Fibroblast of lung (primary cell): Measurements from ENCODE around the gene PALM. TPM values are rescaled to one million over a fixed set of nuclear protein-coding genes. Genes with fewer than 3 reads are reported as not detected.

Source experiments
- DNase-seq, 2 donors: peaks; one replicate each; pipeline versions ENCODE4 v3.0.0 to v3.0.0-alpha.2; 2010; ENCODE audit warnings: low read depth in 2 of 2
- H2AFZ ChIP-seq: 2 replicates; pipeline ENCODE4 v1.5.1; 2012; ENCODE audit warnings: low read length, control low read depth, inconsistent platforms
- H3K27ac ChIP-seq: 2 replicates; pipeline ENCODE4 v1.5.1; 2011; ENCODE audit warnings: low read length, control low read depth; ENCODE audit not compliant: insufficient read depth
- H3K27me3 ChIP-seq: 2 replicates; pipeline ENCODE4 v1.5.1; 2011; ENCODE audit warnings: mild to moderate bottlenecking, low read length; ENCODE audit not compliant: control insufficient read depth, insufficient read depth
- H3K36me3 ChIP-seq: 2 replicates; pipeline ENCODE4 v1.5.1; 2011; ENCODE audit warnings: low read length; ENCODE audit not compliant: control insufficient read depth, insufficient read depth
- H3K4me1 ChIP-seq: 2 replicates; pipeline ENCODE4 v1.5.1; 2011; ENCODE audit warnings: low read length; ENCODE audit not compliant: control insufficient read depth, insufficient read depth; ENCODE audit errors: extremely low read depth
- H3K4me2 ChIP-seq: 2 replicates; pipeline ENCODE4 v1.5.1; 2011; ENCODE audit warnings: low read length, control low read depth; ENCODE audit not compliant: insufficient read depth; ENCODE audit errors: extremely low read depth
- H3K4me3 ChIP-seq, 4 experiments: fragments of 200-600 bp in 1 of 4; sonication (generic) in 1 of 4; replicated peaks in 1 of 4; 2 replicates each; pipeline ENCODE4 v1.5.1; 2011 to 2016; ENCODE audit warnings: low read length in 4 of 4, low read depth in 3 of 4, mild to moderate bottlenecking in 3 of 4, control low read depth in 2 of 4, inconsistent platforms in 1 of 4, mixed read lengths in 1 of 4; ENCODE audit not compliant: insufficient read depth in 1 of 4; ENCODE audit errors: control extremely low read depth in 1 of 4
- H3K79me2 ChIP-seq: 2 replicates; pipeline ENCODE4 v1.5.1; 2012; ENCODE audit warnings: mild to moderate bottlenecking, low read length, inconsistent platforms; ENCODE audit not compliant: control insufficient read depth, insufficient read depth
- H3K9ac ChIP-seq: 2 replicates; pipeline ENCODE4 v1.5.1; 2011; ENCODE audit warnings: mild to moderate bottlenecking, low read length, control low read depth; ENCODE audit not compliant: insufficient read depth
- H3K9me3 ChIP-seq: 2 replicates; pipeline ENCODE4 v1.5.1; 2012; ENCODE audit warnings: low read depth, low read length; ENCODE audit not compliant: control insufficient read depth, insufficient read depth
- H4K20me1 ChIP-seq: 2 replicates; pipeline ENCODE4 v1.5.1; 2011; ENCODE audit warnings: low read length; ENCODE audit not compliant: control insufficient read depth, insufficient read depth; ENCODE audit errors: extremely low read depth
- EZH2 ChIP-seq: IDR thresholded peaks from 2 replicates; pipeline ENCODE4 v1.5.1; 2012; ENCODE audit warnings: low read length, control low read depth, mild to moderate bottlenecking; ENCODE audit errors: missing control alignments
- polyA plus RNA-seq, 2 donors: library from polyadenylated mRNA; depleted of rRNA in 1 of 2; stranded (reverse) in 1 of 2; unstranded in 1 of 2; fragments of >200 nt; gene quantifications; 2 replicates each; pipeline ENCODE4 v1.2.1, GENCODE V29; 2011 to 2012; ENCODE audit warnings: missing spikeins in 1 of 2
- total RNA-seq: library from RNA; depleted of rRNA; stranded (reverse); fragments of >200 nt; gene quantifications from 2 replicates; pipeline ENCODE4 v1.2.1, GENCODE V29; 2014
- TF ChIP-seq, protein P1 (sequence below), 2 donors: IDR thresholded peaks in 1 of 2; conservative IDR thresholded peaks in 1 of 2; 1 replicate in 1 of 2; 2 replicates in 1 of 2; pipeline ENCODE4 v1.5.1; 2011 to 2012; ENCODE audit warnings: low read length in 2 of 2, control low read depth in 1 of 2, inconsistent platforms in 1 of 2, low read depth in 1 of 2, mild to moderate bottlenecking in 1 of 2

PALM gene
- total and polyA plus RNA-seq, 2 donors (not counting 1 experiment from before 2014, with no cell fraction given): 3.2 to 8.3 TPM

DNA sequence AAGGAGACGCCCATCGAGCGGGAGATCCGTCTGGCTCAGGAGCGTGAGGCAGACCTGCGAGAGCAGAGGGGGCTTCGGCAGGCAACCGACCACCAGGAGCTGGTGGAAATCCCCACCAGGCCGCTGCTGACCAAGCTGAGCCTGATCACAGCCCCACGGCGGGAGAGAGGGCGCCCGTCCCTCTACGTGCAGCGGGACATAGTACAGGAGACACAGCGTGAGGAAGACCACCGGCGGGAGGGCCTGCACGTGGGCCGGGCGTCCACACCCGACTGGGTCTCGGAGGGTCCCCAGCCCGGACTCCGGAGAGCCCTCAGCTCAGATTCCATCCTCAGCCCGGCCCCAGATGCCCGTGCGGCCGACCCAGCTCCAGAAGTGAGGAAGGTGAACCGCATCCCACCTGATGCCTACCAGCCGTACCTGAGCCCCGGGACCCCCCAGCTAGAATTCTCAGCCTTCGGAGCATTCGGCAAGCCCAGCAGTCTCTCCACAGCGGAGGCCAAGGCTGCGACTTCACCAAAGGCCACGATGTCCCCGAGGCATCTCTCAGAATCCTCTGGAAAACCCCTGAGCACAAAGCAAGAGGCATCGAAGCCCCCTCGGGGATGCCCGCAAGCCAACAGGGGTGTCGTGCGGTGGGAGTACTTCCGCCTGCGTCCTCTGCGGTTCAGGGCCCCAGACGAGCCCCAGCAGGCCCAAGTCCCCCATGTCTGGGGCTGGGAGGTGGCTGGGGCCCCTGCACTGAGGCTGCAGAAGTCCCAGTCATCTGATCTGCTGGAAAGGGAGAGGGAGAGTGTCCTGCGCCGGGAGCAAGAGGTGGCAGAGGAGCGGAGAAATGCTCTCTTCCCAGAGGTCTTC, 49.3 kb downstream of the PALM start:
- no peak overlapping the region for H3K9ac ChIP-seq
- no peak for DNase-seq
- no peaks in the 10 kb centered on the region for H3K79me2 ChIP-seq
- no peak overlapping the region for H3K4me2 ChIP-seq
- H3K27me3 ChIP-seq: no peaks in the 10 kb centered on the region
- TF ChIP-seq, protein P1, sequence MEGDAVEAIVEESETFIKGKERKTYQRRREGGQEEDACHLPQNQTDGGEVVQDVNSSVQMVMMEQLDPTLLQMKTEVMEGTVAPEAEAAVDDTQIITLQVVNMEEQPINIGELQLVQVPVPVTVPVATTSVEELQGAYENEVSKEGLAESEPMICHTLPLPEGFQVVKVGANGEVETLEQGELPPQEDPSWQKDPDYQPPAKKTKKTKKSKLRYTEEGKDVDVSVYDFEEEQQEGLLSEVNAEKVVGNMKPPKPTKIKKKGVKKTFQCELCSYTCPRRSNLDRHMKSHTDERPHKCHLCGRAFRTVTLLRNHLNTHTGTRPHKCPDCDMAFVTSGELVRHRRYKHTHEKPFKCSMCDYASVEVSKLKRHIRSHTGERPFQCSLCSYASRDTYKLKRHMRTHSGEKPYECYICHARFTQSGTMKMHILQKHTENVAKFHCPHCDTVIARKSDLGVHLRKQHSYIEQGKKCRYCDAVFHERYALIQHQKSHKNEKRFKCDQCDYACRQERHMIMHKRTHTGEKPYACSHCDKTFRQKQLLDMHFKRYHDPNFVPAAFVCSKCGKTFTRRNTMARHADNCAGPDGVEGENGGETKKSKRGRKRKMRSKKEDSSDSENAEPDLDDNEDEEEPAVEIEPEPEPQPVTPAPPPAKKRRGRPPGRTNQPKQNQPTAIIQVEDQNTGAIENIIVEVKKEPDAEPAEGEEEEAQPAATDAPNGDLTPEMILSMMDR (conservative IDR thresholded peaks at IDR 0.05 in 1 of 2, IDR thresholded peaks at IDR 0.05 in 1 of 2; ENCODE audit: low read depth in 1 of 2, low read length in 2 of 2): no peak
- no peak for TF ChIP-seq EZH2
- no peaks in the 10 kb centered on the region for H3K9me3 ChIP-seq
- no peak overlapping the region for H3K27ac ChIP-seq
- peaks cover 2% of the 10 kb centered on the region for H3K4me1 ChIP-seq
- H3K36me3 ChIP-seq: no peaks in the 10 kb centered on the region
- no peak overlapping the region for H2AFZ ChIP-seq
- H3K4me3 ChIP-seq: no peak overlapping the region
- H4K20me1 ChIP-seq: no peaks in the 10 kb centered on the region

DNA sequence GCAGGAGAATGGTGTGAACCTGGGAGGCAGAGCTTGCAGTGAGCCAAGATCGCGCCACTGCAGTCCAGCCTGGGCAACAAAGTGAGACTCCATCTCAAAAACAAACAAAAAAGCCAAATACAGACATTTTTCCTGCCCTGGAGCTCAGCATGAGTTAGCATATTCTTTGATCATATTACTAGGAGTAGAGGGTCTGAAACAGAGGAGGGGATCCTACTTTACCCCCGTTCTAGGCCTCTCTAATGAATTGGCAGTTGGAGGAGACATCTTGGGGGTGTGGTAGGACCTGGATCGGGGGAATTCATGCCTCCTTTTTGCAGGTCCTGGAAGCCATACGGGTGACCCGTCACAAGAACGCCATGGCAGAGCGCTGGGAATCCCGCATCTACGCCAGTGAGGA, 54.4 kb downstream of the PALM start:
- H3K4me3 ChIP-seq: no peak overlapping the region
- no peaks in the 10 kb centered on the region for H4K20me1 ChIP-seq
- no peaks in the 10 kb centered on the region for H3K36me3 ChIP-seq
- no peak overlapping the region for H3K27ac ChIP-seq
- no peaks in the 10 kb centered on the region for H3K9me3 ChIP-seq
- no peaks in the 10 kb centered on the region for H3K27me3 ChIP-seq
- H2AFZ ChIP-seq: no peak overlapping the region
- no peaks in the 10 kb centered on the region for H3K79me2 ChIP-seq
- TF ChIP-seq, protein P1 (conservative IDR thresholded peaks at IDR 0.05 in 1 of 2, IDR thresholded peaks at IDR 0.05 in 1 of 2; ENCODE audit: low read depth in 1 of 2, low read length in 2 of 2): no peak
- TF ChIP-seq EZH2: no peak
- no peak for DNase-seq
- no peak overlapping the region for H3K9ac ChIP-seq
- no peak overlapping the region for H3K4me2 ChIP-seq
- no peaks in the 10 kb centered on the region for H3K4me1 ChIP-seq

DNA sequence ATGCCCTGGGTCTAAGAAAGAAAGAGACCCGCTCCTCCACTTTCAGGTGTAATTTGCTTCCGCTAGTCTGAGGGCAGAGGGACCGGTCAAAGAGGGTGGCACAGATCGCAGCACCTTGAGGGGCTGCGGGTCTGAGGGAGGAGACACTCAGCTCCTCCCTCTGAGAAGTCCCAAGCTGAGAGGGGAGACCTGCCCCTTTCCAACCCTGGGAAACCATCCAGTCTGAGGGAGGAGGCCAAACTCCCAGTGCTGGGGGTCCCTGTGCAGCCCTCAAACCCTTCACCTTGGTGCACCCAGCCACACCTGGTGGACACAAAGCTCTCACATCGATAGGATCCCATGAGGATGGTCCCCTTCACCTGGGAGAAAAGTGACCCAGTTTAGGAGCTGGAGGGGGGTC, 55.1 kb downstream of the PALM start:
- no peak overlapping the region for H3K4me2 ChIP-seq
- H3K4me1 ChIP-seq: no peaks in the 10 kb centered on the region
- H2AFZ ChIP-seq: no peak overlapping the region
- no peak overlapping the region for H3K9ac ChIP-seq
- no peaks in the 10 kb centered on the region for H3K36me3 ChIP-seq
- H3K79me2 ChIP-seq: no peaks in the 10 kb centered on the region
- H3K27me3 ChIP-seq: no peaks in the 10 kb centered on the region
- H4K20me1 ChIP-seq: no peaks in the 10 kb centered on the region
- H3K9me3 ChIP-seq: no peaks in the 10 kb centered on the region
- no peak overlapping the region for H3K27ac ChIP-seq
- no peak overlapping the region for H3K4me3 ChIP-seq
- no peak for TF ChIP-seq EZH2
- TF ChIP-seq, protein P1 (conservative IDR thresholded peaks at IDR 0.05 in 1 of 2, IDR thresholded peaks at IDR 0.05 in 1 of 2; ENCODE audit: low read depth in 1 of 2, low read length in 2 of 2): no peak
- DNase-seq: no peak
